A549 (cell line): ENCODE measurements around the gene TESPA1.

ENCODE experiments used
- CHD2 ChIP-seq: fragments of 150-350 bp; IDR thresholded peaks from 2 replicates; pipeline ENCODE4 v1.6.1; 2014; ENCODE audit warnings: low read length; ENCODE audit not compliant: partially characterized antibody
- CHD4 ChIP-seq: fragments of 200-600 bp; sonication (generic); IDR thresholded peaks from 2 replicates; pipeline ENCODE4 v1.6.1; 2016; ENCODE audit warnings: antibody characterized with exemption, mild to moderate bottlenecking, borderline replicate concordance
- CTCF ChIP-seq: fragments of >200 bp; sonication (Bioruptor Twin); formaldehyde crosslinking; IDR thresholded peaks from 3 replicates; pipeline ENCODE4 v1.5.1; 2016
- EP300 ChIP-seq, 2 experiments: fragments of >200 bp; sonication (Bioruptor Twin); formaldehyde crosslinking; IDR thresholded peaks; 2 replicates in 1 of 2; 3 replicates in 1 of 2; pipeline ENCODE4 v1.6.1; 2016 to 2017
- MAX ChIP-seq: IDR thresholded peaks from 2 replicates; pipeline ENCODE4 v1.6.1; 2012
- POLR2A ChIP-seq: IDR thresholded peaks from 2 replicates; pipeline ENCODE4 v1.6.1; 2012; ENCODE audit warnings: mild to moderate bottlenecking, low read length
- RAD21 ChIP-seq, 2 experiments: fragments of >200 bp in 1 of 2; sonication (Bioruptor Twin) in 1 of 2; formaldehyde crosslinking in 1 of 2; IDR thresholded peaks in 1 of 2; conservative IDR thresholded peaks in 1 of 2; 2 replicates in 1 of 2; 3 replicates in 1 of 2; pipeline ENCODE4 v1.6.1; 2012 to 2018; ENCODE audit warnings: inconsistent platforms in 1 of 2
- SMC3 ChIP-seq: fragments of >200 bp; sonication (Bioruptor Twin); formaldehyde crosslinking; IDR thresholded peaks from 3 replicates; pipeline ENCODE4 v1.6.1; 2018; ENCODE audit warnings: inconsistent platforms

DNA sequence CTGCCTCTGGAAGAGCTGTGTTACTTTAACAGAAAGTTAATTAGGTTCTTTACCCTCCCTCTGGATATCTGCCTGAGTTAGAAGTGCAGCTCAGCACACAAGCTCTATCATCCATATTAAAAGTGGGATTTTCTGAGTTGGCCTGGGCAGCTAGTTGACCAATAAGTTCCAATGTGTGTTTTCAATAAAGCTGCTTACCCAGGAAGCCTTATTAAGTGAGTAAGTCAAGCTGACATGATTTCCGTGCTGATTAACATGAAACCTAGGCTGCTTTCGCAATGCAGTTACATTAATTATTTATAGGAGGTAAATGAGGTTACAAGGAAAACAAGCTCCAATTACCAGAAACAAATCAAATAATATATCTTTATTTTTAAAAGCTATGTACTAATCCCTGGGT is 40.0 kb upstream of the TESPA1 start:
- TF ChIP-seq CTCF = no peak
- no peak for TF ChIP-seq SMC3
- TF ChIP-seq POLR2A = no peak
- TF ChIP-seq RAD21 (conservative IDR thresholded peaks at IDR 0.05 in 1 of 2, IDR thresholded peaks at IDR 0.05 in 1 of 2) = no peak
- TF ChIP-seq CHD4 = no peak
- no peak for TF ChIP-seq CHD2
- no peak for TF ChIP-seq MAX
- no peak for TF ChIP-seq EP300 (IDR thresholded peaks at IDR 0.05)
